Fibroblast of skin of scalp (primary cell): ENCODE results near the gene PGPEP1.
"Not testable (repeated sequence)": the region's sequence is repeated elsewhere in the genome, so short reads cannot be mapped to it uniquely, and the experiment has no call there.

ENCODE experiments used
- DNase-seq: peaks from one replicate; pipeline ENCODE4 v3.0.0-alpha.2; 2013

The PGPEP1 gene

DNA sequence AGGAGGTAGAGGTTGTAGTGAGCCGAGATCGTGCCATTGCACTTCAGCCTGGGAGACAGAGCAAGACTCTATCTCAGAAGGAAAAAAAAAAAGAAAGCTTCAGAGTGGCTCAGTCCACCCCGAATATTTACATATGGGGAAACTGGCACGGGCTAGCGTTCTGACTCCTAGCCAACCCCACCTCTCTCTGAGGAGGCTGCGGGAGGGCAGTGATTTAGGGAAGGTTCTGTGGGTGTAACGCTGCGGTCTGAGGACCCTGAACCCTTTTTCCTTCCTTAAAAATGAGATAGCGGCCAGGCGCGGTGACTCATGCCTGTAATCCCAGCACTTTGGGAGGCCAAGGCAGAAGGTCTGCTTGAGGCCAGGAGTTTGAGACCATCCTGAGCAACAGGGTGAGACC is 52.0 kb downstream of the PGPEP1 start:
- no peak for DNase-seq

- DNase-seq: no peak
These were observed 52.5 kb downstream of the PGPEP1 start for GRCh38 chr19:18392926-18393325.

DNA sequence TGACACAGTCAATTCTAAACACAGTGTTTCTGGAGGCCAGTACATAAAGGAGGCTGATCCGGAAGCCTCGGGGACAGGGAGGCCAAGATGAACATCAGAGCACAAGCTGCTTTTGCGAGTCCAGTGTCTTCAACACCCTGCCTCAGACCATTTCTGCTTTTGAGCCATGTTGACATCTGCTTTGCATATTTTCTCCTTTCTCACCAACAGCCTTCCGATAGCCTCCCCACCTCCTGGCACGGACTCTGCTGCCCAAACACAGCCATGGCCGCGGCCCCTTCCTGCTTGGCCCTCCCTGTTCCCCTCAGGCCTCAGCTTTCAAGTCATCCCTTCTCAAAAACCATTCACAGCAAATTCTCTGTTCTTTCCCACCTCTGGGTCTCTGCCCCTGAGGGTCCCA is 53.4 kb downstream of the PGPEP1 start:
- no peak for DNase-seq

DNA sequence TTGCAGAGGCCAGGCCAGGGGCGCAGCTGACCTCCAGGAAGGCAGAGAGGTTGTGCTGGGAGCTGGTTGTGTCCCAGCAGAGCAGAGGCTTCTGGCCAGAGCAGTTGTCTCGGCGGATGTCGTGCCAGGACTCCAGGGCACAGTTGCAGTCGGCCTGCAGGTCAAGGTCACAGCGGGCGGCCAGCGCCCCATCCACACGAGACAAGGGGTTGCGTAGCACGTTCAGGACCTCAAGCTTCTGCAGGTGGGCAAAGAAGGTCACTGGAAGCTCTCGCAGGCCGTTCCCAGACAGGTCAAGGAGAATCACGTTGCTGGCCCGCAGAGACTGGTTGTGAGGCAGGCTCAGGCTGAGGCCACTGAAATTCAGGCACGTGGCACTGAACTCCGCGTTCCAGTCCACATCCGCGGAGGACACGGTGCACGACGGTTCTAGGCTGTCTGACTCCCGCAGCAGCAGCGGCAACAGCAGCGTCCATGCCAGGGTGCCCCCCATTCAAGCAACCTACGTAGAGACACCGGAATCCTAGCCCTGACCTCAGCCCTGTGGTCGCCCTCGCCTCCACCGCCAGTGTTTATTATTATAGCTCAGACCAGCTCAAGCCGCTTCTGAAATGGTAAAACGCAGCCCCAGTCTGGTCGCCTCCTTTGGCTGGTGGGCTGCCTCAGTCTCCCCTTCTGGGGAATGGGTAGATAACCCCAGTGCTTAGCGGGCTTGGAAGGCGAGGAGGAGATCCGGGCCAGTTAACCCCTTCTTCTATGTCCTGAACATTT is 56.3 kb downstream of the PGPEP1 start:
- DNase-seq: no peak

DNA sequence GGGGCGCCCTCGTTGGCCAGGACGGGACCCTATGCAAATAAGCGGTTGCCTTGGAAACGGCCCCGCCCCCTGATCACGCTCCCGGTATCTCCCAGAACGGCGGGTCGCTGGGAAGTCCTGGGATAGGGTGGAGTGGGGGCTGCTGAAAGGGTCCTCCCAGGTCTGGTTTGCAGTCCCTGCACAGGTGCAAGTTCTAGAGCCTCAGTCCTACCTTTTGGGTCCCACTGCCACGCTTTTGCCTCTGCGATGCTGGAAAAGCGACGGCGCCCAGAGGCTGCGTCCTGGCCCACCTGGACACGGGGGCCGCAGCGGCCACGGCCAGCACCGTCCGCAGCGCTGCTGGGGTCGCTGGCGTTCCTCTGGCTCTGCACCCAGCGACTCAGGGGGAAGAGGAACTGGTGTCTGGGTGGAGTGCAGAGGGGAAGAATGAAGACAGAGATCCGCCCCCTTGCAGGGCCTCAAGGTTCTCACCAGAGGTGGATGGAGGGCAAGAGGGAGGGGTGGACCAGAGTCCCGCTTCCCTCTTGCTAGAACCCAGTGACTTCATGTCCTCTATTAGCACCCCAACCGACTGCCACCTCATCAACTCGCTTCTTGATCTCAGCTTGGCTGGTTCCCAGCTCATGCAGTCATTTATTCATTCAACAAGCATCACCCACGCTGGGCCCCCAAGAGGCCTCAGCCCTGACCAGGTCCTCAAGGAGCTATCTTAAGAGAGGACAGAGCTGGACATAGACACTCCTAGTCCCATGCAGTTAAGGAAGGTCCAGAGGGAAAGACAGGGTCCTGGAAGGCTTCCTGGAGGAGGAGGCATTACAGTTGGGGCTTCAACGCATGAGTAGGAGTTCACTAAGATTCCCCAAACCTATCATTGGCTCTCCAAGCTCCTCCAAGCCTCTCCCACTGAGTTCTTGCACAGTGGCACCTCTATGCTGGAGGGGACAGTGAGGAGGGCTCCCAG is 57.1 kb downstream of the PGPEP1 start, which contains the start of gene LRRC25:
TSS of gene LRRC25 (minus strand) at position 381 of the 961 bp plus-strand sequence. CDS start 659 bp downstream, outside the sequence.
- DNase-seq: no peak

GRCh38 chr19:18399008-18399407 is 58.6 kb downstream of the PGPEP1 start:
- DNase-seq: peak; percentile 50

DNA sequence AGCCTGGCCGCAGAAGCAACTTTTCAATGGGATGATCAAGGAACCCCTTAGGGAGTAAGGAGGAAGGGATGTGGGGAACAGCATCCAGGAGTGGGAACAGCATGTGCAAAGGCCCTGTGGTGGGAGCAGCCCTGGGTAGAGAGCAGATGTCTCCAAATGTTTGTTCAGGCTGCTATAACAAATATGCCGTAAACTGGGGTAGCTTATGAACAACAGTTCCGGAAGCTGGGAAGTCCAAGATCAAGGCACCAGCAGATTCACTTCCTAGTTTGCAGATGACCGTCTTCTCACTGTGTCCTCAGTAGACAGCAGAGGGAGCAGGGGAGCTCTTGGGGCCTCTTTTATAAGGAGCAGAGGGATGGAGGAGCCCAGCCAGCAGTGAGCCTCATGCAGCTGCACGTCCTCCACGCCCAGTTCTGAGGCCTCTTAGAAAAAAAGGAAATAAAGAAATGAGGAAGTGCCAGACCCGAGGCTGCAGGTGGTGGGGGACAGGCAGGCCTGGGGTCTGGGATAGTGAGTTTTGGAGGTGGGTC is 61.2 kb downstream of the PGPEP1 start:
- DNase-seq: peak; percentile 76

GRCh38 chr19:18402455-18403248 is 62.3 kb downstream of the PGPEP1 start:
- not testable (repeated sequence) for DNase-seq

- DNase-seq: not testable (repeated sequence)
These were observed 65.4 kb downstream of the PGPEP1 start for GRCh38 chr19:18405754-18406153.

- no peak for DNase-seq
These were observed 66.4 kb downstream of the PGPEP1 start for GRCh38 chr19:18406749-18407148.

- DNase-seq: no peak
These were observed 67.7 kb downstream of the PGPEP1 start for GRCh38 chr19:18408053-18408476.

- no peak for DNase-seq
These were observed 72.3 kb downstream of the PGPEP1 start for GRCh38 chr19:18412610-18413239.

DNA sequence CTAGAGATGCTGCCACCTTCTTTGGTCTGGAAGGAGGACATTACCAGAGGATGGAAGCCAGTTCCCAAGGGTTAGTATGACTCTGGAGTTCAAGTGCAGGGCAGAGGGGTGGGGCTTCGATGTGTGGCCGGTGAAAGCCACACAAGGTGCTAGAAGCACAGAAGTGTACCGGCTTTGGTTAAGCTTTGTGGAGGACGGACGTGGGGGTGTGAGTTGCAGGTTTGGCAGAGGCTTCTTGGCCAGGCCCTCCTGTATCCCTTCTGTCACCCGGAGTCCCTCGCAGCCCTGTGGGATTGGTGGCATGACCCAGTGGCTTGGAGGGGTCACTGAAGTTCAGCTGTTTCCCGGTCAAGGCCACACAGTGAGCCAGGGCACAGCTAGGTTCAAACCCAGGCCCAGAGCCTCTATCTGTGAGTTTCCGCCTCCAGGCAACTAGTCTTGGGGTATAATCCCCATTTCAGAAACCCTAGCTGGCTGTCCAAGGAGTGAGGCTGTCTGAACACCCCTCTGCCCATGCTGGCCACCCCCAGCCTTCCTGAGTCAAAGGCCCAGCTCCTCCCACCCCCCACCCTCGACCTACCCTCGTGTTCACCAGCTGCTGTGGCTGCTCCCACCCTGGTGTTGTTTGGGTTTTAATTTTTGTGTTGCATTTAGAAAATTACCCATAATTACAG is 74.2 kb downstream of the PGPEP1 start:
- no peak for DNase-seq

DNA sequence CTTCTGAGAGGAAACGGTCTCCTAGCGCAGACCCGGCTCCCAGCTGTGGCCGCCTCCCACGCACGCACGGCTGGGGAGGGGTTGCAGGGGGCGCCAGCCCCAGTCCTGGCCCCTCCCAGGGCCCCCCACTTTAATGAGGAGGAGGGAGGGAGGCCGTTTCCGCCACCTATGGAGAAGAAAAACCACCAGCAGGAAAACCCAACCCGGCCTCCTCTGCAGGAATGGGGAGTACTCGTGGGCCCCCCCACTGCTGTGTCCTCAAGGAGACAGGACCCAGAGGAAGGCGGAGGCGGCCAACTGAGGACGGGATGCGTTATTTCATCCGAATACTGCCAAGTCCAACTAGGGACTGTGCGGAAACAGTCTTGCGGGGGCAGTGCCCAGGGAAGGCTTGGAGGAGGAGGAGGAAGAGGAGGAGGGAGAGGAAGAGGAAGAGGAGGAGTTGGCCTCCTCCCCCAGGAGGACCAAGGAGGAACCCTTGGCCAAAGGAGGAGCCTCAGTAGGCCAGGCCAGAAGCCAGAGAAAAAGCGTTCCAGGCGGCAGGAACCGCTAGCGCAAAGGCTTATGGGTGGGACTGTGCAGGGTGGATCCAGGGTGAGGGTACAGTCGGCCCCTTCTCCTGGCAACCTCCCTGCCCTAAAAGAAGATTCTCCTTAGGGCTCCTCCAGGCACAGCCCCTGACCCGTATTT is 74.9 kb downstream of the PGPEP1 start:
- peak; percentile 86 for DNase-seq

DNA sequence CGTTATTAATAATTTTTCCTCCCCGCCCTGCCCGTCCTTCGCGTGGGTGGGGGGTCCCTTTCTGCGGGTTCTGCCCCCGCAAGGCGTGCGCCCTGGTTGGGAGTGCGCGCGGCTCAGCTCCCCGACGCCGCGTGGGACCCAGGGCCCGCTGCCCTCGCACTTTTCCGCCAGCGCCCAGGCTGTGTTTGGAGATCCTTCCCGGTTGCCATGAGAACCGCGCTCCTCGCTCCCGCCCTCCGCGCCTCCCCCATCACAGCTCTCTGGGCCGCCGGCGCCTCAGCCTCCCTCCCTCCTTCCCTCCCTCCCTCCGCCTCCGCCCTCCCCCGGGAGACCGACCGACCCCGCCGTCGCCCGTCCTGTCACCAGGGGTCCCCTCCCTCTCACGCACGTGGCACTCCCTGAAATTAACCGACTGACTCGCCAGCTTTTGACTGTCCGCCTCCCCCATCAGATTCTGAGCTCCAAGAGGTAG is 76.4 kb downstream of the PGPEP1 start:
- peak; percentile 93 for DNase-seq

- DNase-seq: peak; percentile 94
These were observed 77.0 kb downstream of the PGPEP1 start for GRCh38 chr19:18417250-18418028.

GRCh38 chr19:18418029-18418482 is 77.7 kb downstream of the PGPEP1 start:
- no peak for DNase-seq

- DNase-seq: no peak
These were observed 78.2 kb downstream of the PGPEP1 start for GRCh38 chr19:18418483-18419194.
